ENCODE data around the gene POLR2E.

GRCh38 chr19:1121395-1121794, 26.2 kb upstream of the POLR2E start:
- TF ChIP-seq CTCF (optimal IDR thresholded peaks at IDR 0.05 in 1 of 3, IDR thresholded peaks at IDR 0.05 in 1 of 3, conservative IDR thresholded peaks at IDR 0.05 in 1 of 3; ENCODE audit: extremely low read depth in 1 of 3, insufficient read depth in 2 of 3, low read length in 3 of 3) (no peak), EZH2 (IDR thresholded peaks at IDR 0.05; ENCODE audit: low read length) (no peak)
